Astrocyte of the hippocampus (primary cell): ENCODE data around the gene TPH2.

Experiments
- DNase-seq: peaks from one replicate; pipeline ENCODE4 v3.0.0; 2011; ENCODE audit warnings: low read depth, low spot score

The TPH2 gene

GRCh38 chr12:71958993-71959578 lies 20.4 kb downstream of the TPH2 start:
- no peak for DNase-seq

DNA sequence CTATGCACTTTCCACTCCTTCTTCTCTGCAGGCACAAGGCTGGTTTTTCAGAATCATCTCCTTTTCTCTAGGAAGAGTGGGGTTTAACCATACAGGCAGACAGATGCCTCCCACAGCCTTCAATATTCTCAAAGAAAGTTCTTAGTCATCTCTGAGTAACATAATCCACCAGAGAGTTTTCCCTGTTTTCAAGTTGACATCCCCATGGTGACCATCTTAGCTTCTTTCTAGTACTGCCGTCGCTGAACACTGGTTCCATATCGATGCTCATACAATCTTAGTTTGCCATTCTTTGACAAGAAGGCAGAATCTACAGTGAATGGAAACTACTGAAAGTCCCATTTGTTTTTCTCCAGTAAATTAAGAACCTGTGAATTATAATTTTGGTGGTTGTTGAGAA lies 28.6 kb downstream of the TPH2 start:
- DNase-seq = peak; percentile 9

GRCh38 chr12:71969330-71969729 lies 30.7 kb downstream of the TPH2 start:
- DNase-seq = no peak

DNA sequence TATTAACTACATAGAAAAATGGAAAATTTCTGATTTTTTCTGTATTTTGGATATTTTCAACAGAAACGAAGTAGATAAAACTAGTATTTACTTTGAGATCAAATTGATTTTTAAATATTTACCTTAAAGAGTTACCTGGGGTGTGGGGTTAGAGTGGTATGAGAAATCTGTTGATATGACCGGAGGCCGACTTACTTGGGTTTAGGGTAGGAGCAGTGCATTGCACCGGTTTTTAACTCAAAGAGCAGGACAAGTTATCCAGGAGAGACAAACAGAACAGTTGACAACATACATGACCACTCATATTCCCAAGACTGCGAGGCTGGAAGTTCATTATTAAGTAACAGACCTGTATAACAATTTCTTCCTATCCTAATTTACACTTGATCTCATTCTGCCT lies 31.4 kb downstream of the TPH2 start:
- no peak for DNase-seq

DNA sequence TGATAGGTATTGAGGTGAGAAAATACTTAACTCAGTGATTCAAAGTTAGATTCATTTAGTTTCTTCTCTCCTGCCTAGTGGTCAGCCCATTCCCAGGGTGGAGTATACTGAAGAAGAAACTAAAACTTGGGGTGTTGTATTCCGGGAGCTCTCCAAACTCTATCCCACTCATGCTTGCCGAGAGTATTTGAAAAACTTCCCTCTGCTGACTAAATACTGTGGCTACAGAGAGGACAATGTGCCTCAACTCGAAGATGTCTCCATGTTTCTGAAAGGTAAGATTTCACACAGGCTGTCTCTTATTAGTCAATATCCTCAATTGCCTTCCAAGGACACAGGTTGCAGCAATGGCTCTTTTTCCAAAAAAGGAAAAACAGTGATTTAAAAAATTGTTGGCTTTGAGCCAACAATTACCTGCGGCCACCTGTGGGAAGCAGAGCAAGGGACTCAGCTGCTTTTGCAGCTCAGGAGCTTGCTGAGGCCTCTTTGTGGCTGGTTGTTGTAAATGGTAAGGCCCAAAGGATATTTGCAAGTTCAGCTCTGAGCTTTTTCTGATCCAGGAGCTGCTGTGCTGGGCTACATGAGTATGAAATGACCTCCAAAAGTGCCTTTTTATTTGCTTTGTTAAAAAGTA lies 33.9 kb downstream of the TPH2 start:
- no peak for DNase-seq

DNA sequence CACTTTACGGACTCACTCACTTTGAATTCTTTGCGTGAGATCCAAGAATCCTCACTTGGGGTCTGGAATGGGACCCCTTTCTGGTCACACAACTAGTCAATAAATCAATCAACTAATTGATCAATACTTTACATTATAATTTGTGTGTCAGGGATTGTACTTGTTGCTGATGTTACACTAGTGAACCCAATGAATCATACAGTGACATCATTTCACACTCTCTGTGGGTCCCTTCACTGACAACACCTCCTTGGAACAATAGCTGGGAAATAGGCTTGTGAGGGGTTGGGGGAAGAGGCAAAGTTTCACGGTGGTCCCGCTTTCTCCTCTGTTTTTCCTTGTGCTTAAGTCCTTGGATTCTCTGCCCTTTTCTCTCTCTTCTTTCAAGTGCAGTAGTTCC lies 35.0 kb downstream of the TPH2 start:
- peak; percentile 5 for DNase-seq

DNA sequence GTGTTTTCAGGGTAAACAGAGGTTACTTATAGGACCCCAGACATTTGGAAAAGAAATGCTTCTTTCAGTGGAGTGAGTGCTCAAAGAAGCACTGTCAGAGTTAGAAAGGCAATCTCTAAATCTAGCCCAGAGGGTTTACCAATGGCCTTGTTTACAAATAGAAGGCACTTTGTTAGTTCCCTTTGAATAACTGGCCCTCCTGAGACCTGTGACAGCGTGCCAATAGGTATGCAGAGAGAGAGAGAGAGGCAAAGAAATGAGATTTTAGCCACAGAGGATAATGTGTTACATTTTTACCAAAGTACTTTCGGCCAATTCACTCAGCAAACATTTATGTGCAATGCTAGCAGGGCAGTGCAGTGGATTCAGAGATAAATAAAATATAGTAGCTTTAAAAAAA lies 41.9 kb downstream of the TPH2 start:
- DNase-seq = no peak

DNA sequence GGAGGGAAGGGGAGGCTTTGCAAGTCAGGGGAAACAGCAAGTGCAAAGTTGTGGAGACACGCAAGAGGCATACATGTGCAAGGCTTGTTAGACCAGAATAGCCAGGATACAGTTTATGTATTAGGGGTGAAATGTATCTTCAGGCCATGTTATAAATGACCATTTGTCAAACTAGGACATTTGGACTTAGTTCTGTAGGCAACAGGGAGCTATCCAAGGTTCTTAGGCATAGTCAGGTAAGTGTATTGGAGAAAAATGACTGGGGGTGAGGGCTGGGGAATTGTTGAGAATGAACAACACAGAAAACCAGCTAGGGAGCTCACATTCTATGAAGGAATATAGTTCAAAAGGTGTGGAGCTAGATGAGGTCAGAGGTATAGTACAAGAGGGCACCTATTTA lies 42.5 kb downstream of the TPH2 start:
- DNase-seq = peak; percentile 30

DNA sequence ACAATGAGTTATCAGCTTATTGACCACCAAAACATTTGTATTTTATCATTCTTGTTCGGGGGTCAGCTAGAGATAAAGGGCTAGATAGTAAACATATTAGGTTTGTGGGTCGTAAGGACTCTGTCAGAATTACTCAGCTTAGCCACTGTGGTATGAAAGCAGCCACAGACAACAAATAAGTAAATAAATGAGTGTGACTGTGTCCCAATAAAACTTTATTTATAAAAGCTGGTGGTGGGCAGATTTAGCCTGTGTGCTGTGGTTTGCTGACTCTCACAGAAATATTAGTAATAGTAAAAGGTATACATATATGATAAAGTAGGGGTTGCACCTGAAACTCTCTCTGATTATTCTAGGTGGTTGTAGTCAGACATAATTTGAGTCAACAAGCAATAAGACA lies 56.1 kb downstream of the TPH2 start:
- no peak for DNase-seq

DNA sequence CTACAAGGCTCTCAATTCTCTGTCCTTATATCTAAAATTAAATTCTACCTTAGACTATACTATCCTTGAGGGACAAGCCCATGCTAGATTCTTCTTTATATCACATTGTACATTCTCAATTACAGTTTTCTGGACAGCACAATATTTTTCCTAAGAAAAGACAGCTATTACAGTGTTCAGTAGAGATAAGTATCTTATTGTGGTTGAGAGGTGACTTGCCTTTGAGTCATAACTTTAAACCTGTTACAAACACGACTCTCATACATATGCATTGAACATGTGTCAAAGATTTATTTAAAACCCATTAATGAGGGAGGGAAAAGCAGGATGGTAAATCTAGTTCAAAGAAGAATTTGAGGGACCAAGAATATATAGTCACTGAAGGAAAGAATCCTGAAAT lies 61.1 kb downstream of the TPH2 start:
- peak; percentile 6 for DNase-seq

DNA sequence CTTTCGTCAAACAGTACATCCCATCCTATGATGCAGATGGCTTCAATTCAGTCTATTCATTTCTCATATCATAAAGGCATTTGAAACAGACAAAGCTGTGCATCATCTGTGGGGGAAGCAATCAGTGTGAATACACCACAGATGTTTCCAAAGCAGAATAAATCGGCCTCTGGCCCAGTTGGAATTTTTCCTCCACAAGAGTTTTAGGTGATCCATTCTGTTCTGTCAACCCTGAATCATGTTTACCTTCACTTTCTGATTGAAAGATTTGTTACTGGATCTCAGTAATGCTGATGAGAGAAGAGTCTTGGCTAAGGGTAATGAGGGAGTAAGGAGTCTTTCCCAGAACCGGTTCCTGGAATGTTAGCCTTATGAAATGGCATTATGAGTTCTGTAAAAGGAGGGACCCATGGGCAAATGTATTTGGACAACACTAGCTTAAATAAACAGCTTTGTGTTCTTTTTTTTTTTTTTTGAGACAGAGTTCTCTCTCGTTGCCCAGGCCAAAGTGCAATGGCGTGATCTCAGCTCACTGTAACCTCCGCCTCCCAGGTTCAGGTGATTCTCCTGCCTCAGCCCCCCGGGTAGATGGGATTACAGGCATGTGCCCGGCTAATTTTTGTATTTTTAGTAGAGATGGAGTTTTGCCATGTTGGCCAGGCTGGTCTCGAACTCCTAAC lies 62.5 kb downstream of the TPH2 start:
- DNase-seq = no peak

- DNase-seq = no peak
Observed at GRCh38 chr12:72006766-72007165, 68.1 kb downstream of the TPH2 start.

GRCh38 chr12:72010356-72010755 lies 71.7 kb downstream of the TPH2 start:
- peak; percentile 18 for DNase-seq

- peak; percentile 50 for DNase-seq
Observed at GRCh38 chr12:72011374-72011773, 72.7 kb downstream of the TPH2 start.

- no peak for DNase-seq
Observed at GRCh38 chr12:72012874-72013273, 74.2 kb downstream of the TPH2 start.

DNA sequence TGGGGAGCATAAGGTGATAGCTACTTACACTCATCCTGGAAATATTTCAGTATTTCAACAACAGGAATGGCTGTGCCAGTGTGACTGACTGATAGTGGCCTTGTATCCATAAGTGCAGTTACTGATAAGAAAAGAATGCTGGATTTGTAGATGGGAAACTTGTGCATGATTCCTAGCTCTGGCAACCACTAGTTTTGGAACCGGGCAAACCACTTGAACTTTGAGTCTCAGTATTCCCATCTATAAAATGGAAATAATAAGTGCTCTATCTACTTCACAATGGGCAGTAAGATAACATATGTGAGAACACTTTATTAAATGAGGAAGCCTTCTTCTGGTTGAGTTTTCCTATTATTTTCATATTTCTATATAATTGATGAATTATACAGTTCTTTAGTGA lies 77.2 kb downstream of the TPH2 start:
- DNase-seq = no peak

- DNase-seq = peak; percentile 86
Observed at GRCh38 chr12:72017054-72017651, 78.5 kb downstream of the TPH2 start.

DNA sequence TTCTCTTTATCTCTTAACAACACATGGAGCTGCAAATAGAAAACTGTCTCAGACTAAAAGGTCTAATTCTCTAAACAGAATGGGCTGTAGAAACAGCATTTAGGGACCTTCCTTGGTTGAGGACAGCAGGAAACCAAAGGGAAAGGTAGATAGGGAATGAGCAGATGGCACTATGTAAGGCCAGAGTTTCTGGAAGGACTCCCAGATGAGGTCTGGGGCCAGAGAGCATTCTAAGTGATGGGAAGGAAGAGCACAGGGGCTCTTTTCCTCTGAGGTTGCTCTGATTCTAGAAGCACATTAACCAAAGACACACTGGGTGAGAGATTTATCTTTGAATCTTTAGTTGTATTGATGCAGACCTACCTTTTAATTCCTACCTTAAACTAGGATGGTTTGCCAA lies 79.4 kb downstream of the TPH2 start:
- no peak for DNase-seq

GRCh38 chr12:72024613-72025012 lies 86.0 kb downstream of the TPH2 start:
- no peak for DNase-seq

GRCh38 chr12:72025524-72025923 lies 86.9 kb downstream of the TPH2 start:
- no peak for DNase-seq

DNA sequence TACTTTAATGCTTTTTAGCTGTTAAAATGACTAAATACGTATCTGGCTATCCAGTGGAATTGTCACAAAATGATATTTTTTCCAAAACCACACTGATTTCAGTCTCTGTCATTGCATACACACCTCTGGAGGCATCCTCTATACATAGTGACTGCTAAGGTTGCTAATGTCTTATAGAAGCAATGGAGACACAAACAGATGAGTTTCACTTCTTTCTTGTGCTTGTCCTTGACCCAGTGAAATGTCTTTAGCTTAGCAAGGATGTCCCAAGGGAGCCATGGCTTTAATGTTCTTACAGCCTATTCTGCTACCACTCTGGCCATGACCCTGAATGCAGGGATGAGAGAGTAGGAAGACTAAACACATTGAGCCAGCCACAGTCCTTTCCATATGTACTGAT lies 90.3 kb downstream of the TPH2 start:
- no peak for DNase-seq

- DNase-seq = no peak
Observed at GRCh38 chr12:72030277-72030676, 91.6 kb downstream of the TPH2 start.

DNA sequence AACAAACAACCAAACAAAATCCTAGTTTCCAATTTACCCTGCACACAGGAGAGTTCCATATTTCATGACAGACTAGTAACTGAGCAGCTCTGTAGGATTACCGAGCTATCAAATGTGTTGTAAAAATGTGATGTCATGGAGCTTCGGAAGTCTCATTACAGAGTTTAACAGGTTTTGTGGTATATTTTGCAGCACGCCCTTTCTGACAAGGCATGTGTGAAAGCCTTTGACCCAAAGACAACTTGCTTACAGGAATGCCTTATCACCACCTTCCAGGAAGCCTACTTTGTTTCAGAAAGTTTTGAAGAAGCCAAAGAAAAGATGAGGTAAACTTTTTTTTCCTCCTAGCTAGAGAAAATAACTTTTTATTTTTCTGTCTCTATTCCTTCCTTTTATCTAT lies 92.4 kb downstream of the TPH2 start:
- DNase-seq = no peak
